ENCODE results near the gene PLEKHJ1.

GRCh38 chr19:2194513-2195078 is 41.5 kb downstream of the PLEKHJ1 start:
- TF ChIP-seq EP300 (IDR thresholded peaks at IDR 0.05) = no peak
- TF ChIP-seq MAFK (IDR thresholded peaks at IDR 0.05; ENCODE audit: partially characterized antibody) = no peak
- no peak for TF ChIP-seq POLR2A (IDR thresholded peaks at IDR 0.05; ENCODE audit: low read length)

Measured in A549 (cell line).